ENCODE data around the gene MNAT1. TPM values are rescaled to one million over a fixed set of nuclear protein-coding genes. Genes with fewer than 3 reads are reported as not detected.
"Not testable (repeated sequence)": the region's sequence is repeated elsewhere in the genome, so short reads cannot be mapped to it uniquely, and the experiment has no call there.

MNAT1 gene
- total RNA-seq, 1 donor from 2014 or later: 37.1 TPM

DNA sequence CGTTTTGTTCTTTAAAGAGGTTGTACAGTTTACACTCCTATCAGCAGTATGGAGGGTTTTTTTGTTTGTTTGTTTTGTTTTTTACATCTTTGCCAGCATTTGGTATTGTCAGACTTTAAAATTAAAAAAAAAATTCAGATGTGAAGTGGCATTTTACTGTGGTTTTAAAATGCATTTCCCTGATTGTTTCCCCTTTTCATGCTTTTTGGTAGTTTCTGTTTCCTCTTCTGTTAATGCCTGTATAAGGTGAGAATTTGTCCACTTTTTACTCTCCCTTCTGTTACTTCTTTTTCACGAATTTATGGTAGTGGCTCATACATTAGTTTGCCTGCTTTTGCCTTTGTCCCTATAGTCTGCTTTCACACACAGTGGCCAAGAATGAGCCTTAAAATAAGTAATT lies 36.6 kb downstream of the MNAT1 start:
- POLR2A ChIA-PET: no interaction called here
- DNase-seq (no peak), ATAC-seq (ENCODE audit: low read depth) (no peak)
- Mint-ChIP-seq H3K36me3 (ENCODE audit: low read depth) (no peaks in the 10 kb centered on the region), H3K4me1 (peaks cover 9% of the 10 kb centered on the region), H3K9me3 (no peaks in the 10 kb centered on the region), H3K4me3 (no peak overlapping the region), H3K27me3 (no peaks in the 10 kb centered on the region), H3K27ac (no peak overlapping the region)
- TF ChIP-seq, protein P1, sequence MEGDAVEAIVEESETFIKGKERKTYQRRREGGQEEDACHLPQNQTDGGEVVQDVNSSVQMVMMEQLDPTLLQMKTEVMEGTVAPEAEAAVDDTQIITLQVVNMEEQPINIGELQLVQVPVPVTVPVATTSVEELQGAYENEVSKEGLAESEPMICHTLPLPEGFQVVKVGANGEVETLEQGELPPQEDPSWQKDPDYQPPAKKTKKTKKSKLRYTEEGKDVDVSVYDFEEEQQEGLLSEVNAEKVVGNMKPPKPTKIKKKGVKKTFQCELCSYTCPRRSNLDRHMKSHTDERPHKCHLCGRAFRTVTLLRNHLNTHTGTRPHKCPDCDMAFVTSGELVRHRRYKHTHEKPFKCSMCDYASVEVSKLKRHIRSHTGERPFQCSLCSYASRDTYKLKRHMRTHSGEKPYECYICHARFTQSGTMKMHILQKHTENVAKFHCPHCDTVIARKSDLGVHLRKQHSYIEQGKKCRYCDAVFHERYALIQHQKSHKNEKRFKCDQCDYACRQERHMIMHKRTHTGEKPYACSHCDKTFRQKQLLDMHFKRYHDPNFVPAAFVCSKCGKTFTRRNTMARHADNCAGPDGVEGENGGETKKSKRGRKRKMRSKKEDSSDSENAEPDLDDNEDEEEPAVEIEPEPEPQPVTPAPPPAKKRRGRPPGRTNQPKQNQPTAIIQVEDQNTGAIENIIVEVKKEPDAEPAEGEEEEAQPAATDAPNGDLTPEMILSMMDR (IDR thresholded peaks at IDR 0.05): no peak
- CTCF ChIA-PET: no interaction called here
- intact Hi-C loops (cut with micrococcal nuclease): no loop called here

DNA sequence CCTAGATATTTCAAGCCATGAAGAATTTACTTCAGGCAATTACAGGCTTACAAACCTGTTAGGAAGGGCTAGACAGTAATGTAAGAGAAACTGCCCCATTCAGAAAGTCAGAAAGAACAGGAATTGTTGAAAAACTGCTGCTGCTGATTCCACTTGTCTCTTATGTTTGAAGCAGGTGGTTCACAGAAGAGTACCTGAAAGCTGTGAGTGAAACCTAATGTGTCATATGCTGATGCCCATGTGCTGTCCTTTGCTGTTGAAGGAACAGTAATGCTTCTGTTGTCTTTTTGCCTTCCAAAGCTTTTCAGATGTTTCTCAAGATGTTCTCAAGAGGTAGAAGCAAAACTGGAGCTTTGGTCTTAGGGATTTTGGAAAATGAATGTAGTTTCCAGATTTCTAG lies 39.0 kb downstream of the MNAT1 start:
- no peak for ATAC-seq (ENCODE audit: low read depth)
- H3K27ac Mint-ChIP-seq: no peak overlapping the region
- ChIA-PET POLR2A (no interaction called here), CTCF (no interaction called here)
- H3K4me3 Mint-ChIP-seq: no peak overlapping the region
- TF ChIP-seq, protein P1 (IDR thresholded peaks at IDR 0.05): no peak
- DNase-seq: no peak
- H3K4me1 Mint-ChIP-seq: peaks cover 9% of the 10 kb centered on the region
- no peaks in the 10 kb centered on the region for H3K9me3 Mint-ChIP-seq
- H3K27me3 Mint-ChIP-seq: no peaks in the 10 kb centered on the region
- H3K36me3 Mint-ChIP-seq (ENCODE audit: low read depth): no peaks in the 10 kb centered on the region
- intact Hi-C loops (cut with micrococcal nuclease): no loop called here

DNA sequence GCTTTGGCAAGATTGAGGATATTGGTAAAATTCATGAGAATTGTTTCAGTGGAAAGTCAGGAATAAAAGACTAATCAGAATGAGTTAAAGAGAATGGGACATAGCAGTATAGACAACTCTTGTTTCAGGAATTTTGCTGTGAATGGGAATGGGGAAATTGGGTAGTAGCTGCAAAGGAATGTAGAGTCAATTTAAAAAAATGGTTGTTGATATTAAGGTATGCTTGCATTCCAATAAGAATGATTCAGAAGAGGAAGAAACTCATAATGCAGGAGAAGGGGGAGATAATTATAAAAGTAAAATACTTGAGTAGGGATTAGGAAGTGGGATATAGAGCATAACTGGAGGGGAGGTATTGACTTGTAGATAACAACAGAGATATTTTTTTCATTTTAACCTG lies 40.7 kb downstream of the MNAT1 start:
- Mint-ChIP-seq H3K4me3 (no peak overlapping the region), H3K27me3 (no peaks in the 10 kb centered on the region), H3K9me3 (no peaks in the 10 kb centered on the region), H3K27ac (no peak overlapping the region), H3K36me3 (ENCODE audit: low read depth) (no peaks in the 10 kb centered on the region), H3K4me1 (peaks cover 9% of the 10 kb centered on the region)
- intact Hi-C loops (cut with micrococcal nuclease): no loop called here
- POLR2A ChIA-PET: no interaction called here
- CTCF ChIA-PET: no interaction called here
- no peak for DNase-seq
- ATAC-seq (ENCODE audit: low read depth): no peak
- TF ChIP-seq, protein P1 (IDR thresholded peaks at IDR 0.05): no peak

DNA sequence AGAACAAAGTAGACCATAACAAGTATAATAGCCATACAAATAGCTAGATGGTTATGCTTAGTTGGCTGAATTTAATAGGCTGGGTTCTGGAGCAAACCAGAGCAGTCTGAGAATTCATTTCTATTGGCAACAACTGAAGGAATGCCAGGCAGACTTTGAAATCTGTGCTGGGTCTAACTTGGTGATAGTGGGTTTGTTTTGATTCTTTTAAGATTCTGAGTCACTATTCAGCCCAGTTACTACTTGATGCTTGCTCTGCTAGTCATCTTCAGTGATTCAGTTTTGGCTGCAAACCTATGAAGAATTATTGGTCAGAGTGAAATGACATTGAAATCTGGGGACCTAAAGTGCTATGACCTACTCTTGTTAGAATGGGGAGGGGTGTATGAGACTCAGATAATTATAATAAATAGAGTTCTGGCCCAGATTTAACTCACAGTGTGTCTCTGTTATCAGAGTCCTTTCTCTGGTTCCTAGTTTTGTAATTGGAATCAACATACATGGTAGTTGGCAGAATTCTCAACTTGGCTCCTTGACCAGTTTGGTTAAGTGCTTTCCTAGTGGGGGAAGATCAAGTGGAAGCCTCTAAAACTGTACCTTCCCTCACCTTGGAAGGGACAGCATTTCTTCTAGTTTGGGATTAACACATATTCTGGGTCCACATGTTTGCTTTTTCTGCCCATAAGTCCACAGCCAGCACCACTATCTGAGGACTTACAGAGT lies 43.5 kb downstream of the MNAT1 start:
- intact Hi-C loops (cut with micrococcal nuclease): no loop called here
- Mint-ChIP-seq H3K9me3 (no peaks in the 10 kb centered on the region), H3K4me3 (no peak overlapping the region), H3K36me3 (ENCODE audit: low read depth) (no peaks in the 10 kb centered on the region), H3K27me3 (no peaks in the 10 kb centered on the region), H3K27ac (no peak overlapping the region), H3K4me1 (no peaks in the 10 kb centered on the region)
- ChIA-PET CTCF (no interaction called here), POLR2A (no interaction called here)
- ATAC-seq (ENCODE audit: low read depth): no peak
- TF ChIP-seq, protein P1 (IDR thresholded peaks at IDR 0.05): no peak
- DNase-seq: no peak

DNA sequence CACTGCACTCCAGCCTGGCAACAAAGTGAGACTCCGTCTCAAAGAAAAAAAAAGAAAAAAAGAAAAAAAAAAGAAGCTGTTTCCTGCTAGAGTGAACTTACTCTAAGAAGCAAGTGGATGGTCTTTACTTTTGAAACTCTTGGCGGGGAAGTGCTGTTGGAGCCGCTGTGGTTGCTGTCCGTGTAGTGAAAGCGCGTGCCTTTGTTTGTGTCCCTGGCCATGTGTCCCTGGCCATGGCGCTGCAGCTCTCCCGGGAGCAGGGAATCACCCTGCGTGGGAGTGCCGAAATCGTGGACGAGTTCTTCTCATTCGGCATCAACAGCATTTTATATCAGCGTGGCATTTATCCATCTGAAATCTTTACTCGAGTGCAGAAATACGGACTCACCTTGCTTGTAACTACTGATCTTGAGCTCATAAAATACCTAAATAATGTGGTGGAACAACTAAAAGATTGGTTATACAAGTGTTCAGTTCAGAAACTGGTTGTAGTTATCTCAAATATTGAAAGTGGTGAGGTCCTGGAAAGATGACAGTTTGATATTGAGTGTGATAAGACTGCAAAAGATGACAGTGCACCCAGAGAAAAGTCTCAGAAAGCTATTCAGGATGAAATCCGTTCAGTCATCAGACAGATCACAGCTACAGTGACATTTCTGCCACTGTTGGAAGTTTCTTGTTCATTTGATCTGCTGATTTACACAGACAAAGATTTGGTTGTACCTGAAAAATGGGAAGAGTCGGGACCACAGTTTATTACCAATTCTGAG lies 45.4 kb downstream of the MNAT1 start:
- H3K9me3 Mint-ChIP-seq; H3K27me3 Mint-ChIP-seq; H3K4me3 Mint-ChIP-seq; H3K36me3 Mint-ChIP-seq (ENCODE audit: low read depth); POLR2A ChIA-PET; intact Hi-C loops (cut with micrococcal nuclease); H3K4me1 Mint-ChIP-seq; H3K27ac Mint-ChIP-seq; CTCF ChIA-PET; DNase-seq; ATAC-seq (ENCODE audit: low read depth): not testable (repeated sequence)

DNA sequence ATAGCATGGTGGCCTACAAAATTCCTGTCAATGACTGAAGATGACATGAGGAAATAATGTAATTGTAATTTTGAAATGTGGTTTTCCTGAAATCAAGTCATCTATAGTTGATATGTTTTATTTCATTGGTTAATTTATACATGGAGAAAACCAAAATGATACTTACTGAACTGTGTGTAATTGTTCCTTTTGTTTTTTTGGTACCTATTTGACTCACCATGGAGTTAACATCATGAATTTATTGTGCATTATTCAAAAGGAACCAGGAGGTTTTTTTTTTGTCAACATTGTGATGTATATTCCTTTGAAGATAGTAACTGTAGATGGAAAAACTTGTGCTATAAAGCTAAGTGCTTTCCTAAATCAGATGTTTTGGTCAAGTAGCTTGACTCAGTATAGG lies 46.0 kb downstream of the MNAT1 start:
- H3K27ac Mint-ChIP-seq; H3K4me3 Mint-ChIP-seq; H3K4me1 Mint-ChIP-seq; intact Hi-C loops (cut with micrococcal nuclease); H3K36me3 Mint-ChIP-seq (ENCODE audit: low read depth); CTCF ChIA-PET; H3K27me3 Mint-ChIP-seq; ATAC-seq (ENCODE audit: low read depth); H3K9me3 Mint-ChIP-seq; DNase-seq; POLR2A ChIA-PET: not testable (repeated sequence)

Measured in activated B cell treated with CpG ODN at 0.5 μM for 24 hours (primary cell).